ENCODE measurements around the gene MCUB.
A peak's percentile ranks its signal among the peaks of the same experiment; 100 is the strongest.

The MCUB gene

GRCh38 chr4:109690690-109691410 lies 130.8 kb downstream of the MCUB start:
- Histone ChIP-seq H3K36me3 (ENCODE audit: control insufficient read depth, insufficient read depth, low read length) (no peaks in the 10 kb centered on the region; the same call in none of the 2 replicates), H3K27me3 (replicated peaks; ENCODE audit: control insufficient read depth, insufficient read depth, low read length) (no peaks in the 10 kb centered on the region), H3K4me3 (replicated peaks; ENCODE audit: low read depth, low read length) (no peak overlapping the region)
- DNase-seq (ENCODE audit: extremely low read depth, insufficient read length), result no peak
- no peak for TF ChIP-seq CTCF (IDR thresholded peaks at IDR 0.05; ENCODE audit: insufficient read depth, low read length, poor library complexity, severe bottlenecking)

- no peaks in the 10 kb centered on the region; the same call in none of the 2 replicates for H3K36me3 ChIP-seq (ENCODE audit: control insufficient read depth, insufficient read depth, low read length)
- TF ChIP-seq CTCF (IDR thresholded peaks at IDR 0.05; ENCODE audit: insufficient read depth, low read length, poor library complexity, severe bottlenecking), result no peak
- H3K4me3 ChIP-seq (replicated peaks; ENCODE audit: low read depth, low read length), result no peak overlapping the region
- DNase-seq (ENCODE audit: extremely low read depth, insufficient read length), result no peak
- no peaks in the 10 kb centered on the region for H3K27me3 ChIP-seq (replicated peaks; ENCODE audit: control insufficient read depth, insufficient read depth, low read length)
These were observed 131.4 kb downstream of the MCUB start for GRCh38 chr4:109691411-109691920.

- DNase-seq (ENCODE audit: extremely low read depth, insufficient read length), result no peak
- no peaks in the 10 kb centered on the region; the same call in 1 of the 2 replicates for H3K36me3 ChIP-seq (ENCODE audit: control insufficient read depth, insufficient read depth, low read length)
- no peaks in the 10 kb centered on the region for H3K27me3 ChIP-seq (replicated peaks; ENCODE audit: control insufficient read depth, insufficient read depth, low read length)
- H3K4me3 ChIP-seq (replicated peaks; ENCODE audit: low read depth, low read length), result no peak overlapping the region
- TF ChIP-seq CTCF (IDR thresholded peaks at IDR 0.05; ENCODE audit: insufficient read depth, low read length, poor library complexity, severe bottlenecking), result no peak
These were observed 138.6 kb downstream of the MCUB start for GRCh38 chr4:109698656-109699055.

GRCh38 chr4:109699553-109700225 lies 139.6 kb downstream of the MCUB start:
- Histone ChIP-seq H3K27me3 (replicated peaks; ENCODE audit: control insufficient read depth, insufficient read depth, low read length) (no peaks in the 10 kb centered on the region), H3K4me3 (replicated peaks; ENCODE audit: low read depth, low read length) (no peak overlapping the region), H3K36me3 (ENCODE audit: control insufficient read depth, insufficient read depth, low read length) (no peaks in the 10 kb centered on the region; the same call in 1 of the 2 replicates)
- no peak for TF ChIP-seq CTCF (IDR thresholded peaks at IDR 0.05; ENCODE audit: insufficient read depth, low read length, poor library complexity, severe bottlenecking)
- no peak for DNase-seq (ENCODE audit: extremely low read depth, insufficient read length)

GRCh38 chr4:109701566-109702410 lies 141.7 kb downstream of the MCUB start:
- no peaks in the 10 kb centered on the region; the same call in 1 of the 2 replicates for H3K36me3 ChIP-seq (ENCODE audit: control insufficient read depth, insufficient read depth, low read length)
- TF ChIP-seq CTCF (IDR thresholded peaks at IDR 0.05; ENCODE audit: insufficient read depth, low read length, poor library complexity, severe bottlenecking), result no peak
- H3K27me3 ChIP-seq (replicated peaks; ENCODE audit: control insufficient read depth, insufficient read depth, low read length), result no peaks in the 10 kb centered on the region
- DNase-seq (ENCODE audit: extremely low read depth, insufficient read length), result peak; percentile 31
- H3K4me3 ChIP-seq (replicated peaks; ENCODE audit: low read depth, low read length), result peak overlapping the region; percentile 89
